H1 (cell line): Measurements from ENCODE around the gene AP2A2.

Experiments
- EP300 ChIP-seq, 2 experiments: IDR thresholded peaks; 1 replicate in 1 of 2; 2 replicates in 1 of 2; pipeline ENCODE4 v1.6.1; 2011 to 2012; ENCODE audit warnings: low read depth in 2 of 2, low read length in 2 of 2, mild to moderate bottlenecking in 2 of 2, borderline replicate concordance in 1 of 2, inconsistent platforms in 1 of 2, moderate library complexity in 1 of 2
- RAD21 ChIP-seq, 2 experiments: IDR thresholded peaks in 1 of 2; conservative IDR thresholded peaks in 1 of 2; 2 replicates each; pipeline ENCODE4 v1.6.1; 2011; ENCODE audit warnings: low read depth in 2 of 2, low read length in 2 of 2, improper control_type of control experiment in 1 of 2, inconsistent platforms in 1 of 2, mild to moderate bottlenecking in 1 of 2, moderate library complexity in 1 of 2

- TF ChIP-seq RAD21 (IDR thresholded peaks at IDR 0.05 in 1 of 2, conservative IDR thresholded peaks at IDR 0.05 in 1 of 2; ENCODE audit: low read depth in 2 of 2, low read length in 2 of 2) (no peak), EP300 (IDR thresholded peaks at IDR 0.05; ENCODE audit: borderline replicate concordance in 1 of 2, low read depth in 2 of 2, low read length in 2 of 2) (no peak)
Observed at GRCh38 chr11:1025410-1026162, 99.9 kb downstream of the AP2A2 start.
